ENCODE data around the gene RALGAPB.

- no peak for TF ChIP-seq EZH2 (IDR thresholded peaks at IDR 0.05; ENCODE audit: low read length)
- no peak for TF ChIP-seq CTCF (optimal IDR thresholded peaks at IDR 0.05 in 1 of 3, IDR thresholded peaks at IDR 0.05 in 1 of 3, conservative IDR thresholded peaks at IDR 0.05 in 1 of 3; ENCODE audit: extremely low read depth in 1 of 3, insufficient read depth in 2 of 3, low read length in 3 of 3)
These were observed 137.2 kb downstream of the RALGAPB start for GRCh38 chr20:38609815-38610214.

Data from keratinocyte (primary cell).